HG03039 (cell line): ENCODE data around the gene PPTC7.
"Not testable (repeated sequence)": the region's sequence is repeated elsewhere in the genome, so short reads cannot be mapped to it uniquely, and the experiment has no call there.

ENCODE experiments used
- ATAC-seq: cut with Tn5 transposase; IDR thresholded peaks from one replicate; pipeline ENCODE4 v1.9.1; 2021; ENCODE audit warnings: mild to moderate bottlenecking, moderate library complexity; ENCODE audit not compliant: unreplicated experiment

Gene PPTC7

DNA sequence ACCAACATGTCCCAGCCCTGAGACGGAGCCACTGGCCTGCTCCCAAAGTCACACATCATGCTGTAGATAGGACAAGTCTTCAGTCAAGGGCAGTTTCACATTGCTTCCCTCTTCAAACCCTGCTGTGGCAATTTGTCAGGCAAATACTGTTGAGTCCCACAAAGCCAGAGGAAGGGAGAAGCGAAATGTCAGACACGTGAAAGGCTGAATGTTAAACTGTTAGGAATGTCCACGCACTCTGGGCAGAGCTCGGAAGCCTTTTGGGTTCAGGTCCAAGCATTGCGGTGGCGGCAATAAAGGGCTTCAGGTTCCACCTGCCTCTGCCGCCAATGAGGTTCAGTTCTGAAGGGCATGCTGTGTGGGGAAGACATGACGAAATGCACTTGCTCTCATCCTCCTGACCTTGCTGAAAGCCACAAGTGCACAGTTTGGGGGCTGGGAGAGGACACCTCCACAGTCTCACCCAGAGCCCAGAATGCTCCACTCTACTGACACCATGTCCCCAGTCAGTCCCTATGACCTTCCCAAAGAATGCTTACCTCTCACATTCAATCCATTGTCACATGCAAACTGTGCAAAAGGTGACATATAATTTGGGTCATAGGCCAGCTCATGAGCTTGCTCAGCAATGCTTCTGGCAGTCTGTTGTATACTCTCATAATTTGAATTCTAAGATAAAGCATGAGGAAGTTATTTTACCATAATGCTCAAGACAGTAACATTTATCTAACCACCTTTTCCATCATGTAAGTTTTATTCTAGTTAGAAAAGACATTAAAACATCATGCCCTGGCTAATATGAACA, 45.3 kb downstream of the PPTC7 start:
- ATAC-seq: no peak

- no peak for ATAC-seq
Observed at GRCh38 chr12:110536834-110537604, 46.1 kb downstream of the PPTC7 start.

DNA sequence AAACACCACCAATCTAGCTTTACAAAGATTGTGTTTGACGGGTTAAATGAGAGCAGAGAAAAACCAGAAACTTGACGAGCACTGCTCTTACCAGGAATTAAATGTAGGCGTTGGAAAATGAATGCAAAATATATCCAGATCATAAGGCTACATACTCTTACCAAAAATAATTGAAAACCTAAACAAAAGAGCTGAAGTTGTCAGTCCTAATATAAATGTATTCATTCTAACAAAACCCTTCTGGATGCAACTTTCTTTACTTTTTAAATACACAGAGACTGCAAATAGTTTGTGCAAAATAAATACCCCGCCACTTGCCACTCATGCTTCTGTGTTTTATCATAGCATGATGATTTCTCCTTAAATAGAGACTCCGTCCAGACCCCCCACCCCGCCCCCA, 48.3 kb downstream of the PPTC7 start:
- ATAC-seq: no peak

DNA sequence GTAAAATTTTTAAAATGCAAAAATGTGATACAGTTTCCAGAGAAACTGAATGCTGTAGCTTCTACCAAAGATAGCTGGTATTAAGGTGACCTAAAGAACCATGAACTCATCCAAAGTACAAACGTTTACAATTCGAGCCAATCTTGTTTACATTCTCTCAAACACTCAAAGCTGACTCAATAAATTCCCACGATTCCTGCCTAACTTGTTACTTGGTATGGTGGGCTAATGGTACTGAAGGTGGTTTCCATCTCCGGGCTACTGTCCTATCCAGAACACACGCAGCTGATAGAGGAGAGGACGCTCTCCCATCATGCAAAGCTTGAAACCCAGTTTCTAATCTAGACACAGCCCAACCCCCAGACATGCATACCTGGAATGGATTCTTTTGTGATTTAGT, 49.5 kb downstream of the PPTC7 start:
- ATAC-seq: no peak

GRCh38 chr12:110532644-110533043, 50.5 kb downstream of the PPTC7 start:
- no peak for ATAC-seq

DNA sequence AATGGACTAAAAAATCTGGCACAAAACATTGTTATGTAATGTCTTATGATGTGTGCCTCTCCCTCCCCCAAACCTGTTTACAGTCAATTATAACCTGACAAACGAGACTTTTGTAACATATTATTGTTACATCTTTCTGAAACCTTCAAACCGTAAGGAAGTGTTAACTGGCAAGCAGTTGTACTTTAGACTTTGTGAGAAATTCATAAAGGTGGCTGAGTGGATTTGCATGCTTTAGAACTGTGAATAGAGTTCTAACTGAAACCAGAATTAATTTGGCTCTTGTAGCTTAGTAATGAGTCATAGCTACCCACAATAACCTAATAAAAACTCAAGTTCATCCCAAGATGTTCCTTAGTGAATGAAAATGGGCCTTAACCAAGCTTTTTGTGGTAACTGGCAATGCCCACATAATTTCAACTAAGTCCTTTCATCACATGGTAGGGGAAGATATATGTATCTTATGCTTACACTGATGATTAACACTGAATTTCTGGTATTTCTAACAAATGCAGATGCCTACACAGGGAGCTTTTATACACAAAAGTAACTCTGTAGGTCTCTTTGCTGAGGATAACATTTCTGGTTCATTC, 51.3 kb downstream of the PPTC7 start:
- peak; percentile 52 for ATAC-seq

GRCh38 chr12:110530511-110530910, 52.6 kb downstream of the PPTC7 start:
- no peak for ATAC-seq

DNA sequence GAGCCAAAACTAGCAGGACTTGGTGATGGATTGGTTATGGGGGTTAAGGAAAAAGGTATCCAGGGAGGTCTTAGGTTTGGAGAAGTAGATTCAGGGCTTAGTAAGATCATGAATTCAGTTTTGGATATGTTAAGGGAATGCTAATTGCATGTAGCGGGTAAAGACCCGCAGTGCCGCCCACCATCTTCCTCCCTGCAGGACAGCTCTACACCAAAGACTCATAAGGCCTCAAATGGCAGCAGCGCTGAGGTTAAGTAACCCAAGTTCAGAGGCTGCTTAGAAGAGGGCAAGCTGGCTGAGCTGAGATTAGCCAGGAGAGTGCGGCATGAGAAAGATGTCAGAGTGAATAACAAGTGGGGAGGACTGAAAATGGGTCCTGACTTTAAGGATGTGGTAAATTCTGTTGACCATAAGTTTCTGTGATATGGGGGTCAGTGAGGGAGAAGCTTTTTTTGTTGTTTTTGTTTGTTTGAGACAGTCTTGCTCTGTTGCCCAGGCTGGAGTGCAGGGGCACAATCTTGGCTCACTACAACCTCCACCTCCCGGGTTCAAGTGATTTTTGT, 54.8 kb downstream of the PPTC7 start:
- ATAC-seq: no peak

GRCh38 chr12:110520876-110521712, 62.0 kb downstream of the PPTC7 start:
- not testable (repeated sequence) for ATAC-seq

DNA sequence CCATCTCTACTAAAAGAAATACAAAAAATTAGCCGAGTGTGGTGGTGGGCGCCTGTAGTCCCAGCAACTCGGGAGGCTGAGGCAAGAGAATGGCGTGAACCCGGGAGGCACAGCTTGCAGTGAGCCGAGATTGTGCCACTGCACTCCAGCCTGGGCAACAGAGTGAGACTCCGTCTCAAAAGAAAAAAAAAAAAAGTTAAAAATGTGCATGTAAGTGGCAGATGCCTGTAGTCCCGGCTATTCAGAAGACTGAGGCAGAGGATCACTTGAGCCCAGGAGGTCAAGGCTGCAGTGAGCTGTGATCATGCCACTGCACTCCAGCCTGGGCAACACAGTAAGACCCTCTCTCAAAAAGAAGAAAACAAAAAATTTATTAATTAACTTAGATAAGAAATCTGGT, 65.1 kb downstream of the PPTC7 start:
- ATAC-seq: not testable (repeated sequence)

GRCh38 chr12:110516995-110517394, 66.1 kb downstream of the PPTC7 start:
- ATAC-seq: no peak

DNA sequence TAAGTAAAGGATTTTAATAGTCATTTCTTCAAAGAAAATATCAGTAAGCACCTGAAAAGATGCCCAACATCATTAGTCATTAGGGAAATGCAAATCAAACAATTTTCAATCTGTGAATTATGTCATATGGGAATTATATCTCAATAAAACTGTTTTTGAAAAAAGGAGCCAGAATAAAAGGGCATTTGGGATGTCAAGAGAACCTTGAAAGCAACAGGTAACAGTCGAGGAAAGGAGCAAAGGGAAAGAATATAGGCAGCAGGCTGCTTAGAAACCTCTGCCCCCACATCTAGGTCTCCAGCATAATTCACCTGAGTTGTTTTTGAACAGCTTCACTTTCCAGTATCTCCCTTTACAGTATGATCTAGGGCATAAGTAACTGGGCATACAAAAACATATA, 68.8 kb downstream of the PPTC7 start:
- no peak for ATAC-seq

DNA sequence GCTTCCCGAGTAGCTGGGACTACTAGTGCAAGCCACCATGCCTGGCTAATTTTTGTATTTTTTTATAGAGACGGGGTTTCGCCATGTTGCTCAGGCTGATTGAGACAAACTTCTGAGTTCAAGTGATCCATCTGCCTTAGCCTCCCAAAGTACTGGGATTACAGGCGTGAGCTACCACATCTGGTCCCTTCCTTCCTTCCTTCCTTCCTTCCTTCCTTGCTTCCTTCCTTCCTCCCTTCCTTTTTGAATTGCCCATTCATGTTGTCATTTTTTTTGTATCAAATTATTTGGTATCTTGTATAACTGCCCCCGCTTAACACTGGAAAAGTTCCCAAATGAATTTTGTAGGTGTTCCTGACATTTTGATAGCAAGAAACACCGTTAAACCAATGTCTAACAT, 69.3 kb downstream of the PPTC7 start:
- no peak for ATAC-seq

DNA sequence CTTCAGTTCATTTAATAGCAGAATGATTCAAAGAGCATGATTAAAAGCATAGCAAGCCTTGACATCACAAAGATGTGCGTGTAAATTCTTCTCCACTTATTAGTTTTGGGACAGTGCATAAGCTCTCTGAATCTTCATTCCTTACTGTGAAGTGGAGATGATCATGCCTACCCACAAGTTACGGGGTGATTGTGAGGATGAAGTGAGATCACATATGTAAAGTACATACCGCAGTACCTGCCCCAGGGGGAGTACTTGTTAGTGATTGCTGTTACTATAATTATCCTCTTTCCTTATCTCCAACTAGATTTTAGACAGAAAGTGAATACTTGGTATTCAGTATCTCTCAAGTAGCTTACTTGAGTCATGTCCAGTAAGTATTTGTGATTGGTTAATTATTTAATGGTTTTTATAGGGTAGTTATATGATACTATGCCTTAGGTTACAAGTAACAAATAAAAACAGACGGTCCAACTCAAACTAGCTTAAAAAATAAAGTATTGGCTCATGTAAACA, 75.0 kb downstream of the PPTC7 start:
- ATAC-seq: no peak

DNA sequence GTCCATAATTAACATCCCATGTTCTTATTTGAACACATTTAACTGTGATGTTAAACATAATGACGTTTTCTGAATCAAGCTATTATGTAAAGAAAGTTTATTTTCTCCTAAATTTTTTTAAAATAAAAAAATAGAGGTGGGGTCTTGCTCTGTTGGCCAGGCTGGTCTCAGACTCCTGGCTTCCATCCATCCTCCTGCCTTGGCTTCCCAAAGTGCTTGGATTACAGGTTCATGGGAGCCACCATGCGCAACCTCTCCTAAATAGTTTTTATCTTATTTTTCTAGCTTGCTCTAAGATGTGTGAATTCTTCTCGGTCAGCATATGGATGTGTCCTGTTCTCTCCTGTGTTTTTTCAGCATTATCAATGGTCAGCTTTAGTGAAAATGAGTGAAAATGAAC, 77.8 kb downstream of the PPTC7 start:
- no peak for ATAC-seq

DNA sequence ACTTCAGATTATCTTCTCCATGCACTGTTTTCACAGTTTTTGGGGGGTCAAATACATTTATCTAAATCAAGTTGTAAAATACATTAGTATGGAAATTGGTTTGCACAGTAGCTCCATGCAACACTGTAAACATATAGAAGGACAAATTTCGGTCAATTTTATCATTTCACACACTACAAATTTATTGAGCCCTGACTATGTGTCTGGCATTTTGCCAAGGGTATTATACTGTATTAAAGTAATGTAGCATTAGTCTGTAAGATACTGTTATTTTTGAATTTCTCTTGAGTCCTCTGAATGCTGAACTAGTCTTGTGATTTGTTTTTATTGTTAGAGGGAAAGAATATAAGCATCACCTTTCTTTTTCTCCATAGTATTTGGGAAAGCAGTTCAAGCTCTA, 79.7 kb downstream of the PPTC7 start:
- ATAC-seq: no peak

GRCh38 chr12:110501752-110502738, 81.1 kb downstream of the PPTC7 start, which contains the start of the genes RAD9B and VPS29:
Gene RAD9B (plus strand): TSS chr12:110502331. CDS start chr12:110502338, 7 bp downstream.
Gene VPS29 (minus strand): TSS chr12:110502111. CDS start chr12:110502051, 60 bp downstream.
- ATAC-seq: peak; percentile 89

GRCh38 chr12:110501399-110501751, 81.7 kb downstream of the PPTC7 start:
- ATAC-seq: no peak
